ELR (cell line): ENCODE data around the gene COMMD7.

ENCODE experiments used
- DNase-seq: peaks from one replicate; pipeline ENCODE4 v3.0.0-alpha.2; 2015; ENCODE audit warnings: low read depth

Gene COMMD7

GRCh38 chr20:32743237-32744112, at the start of gene COMMD7:
Gene COMMD7, minus strand, starts transcription at chr20:32743467. Its CDS starts 76 bp downstream, at chr20:32743391.
- DNase-seq: peak; percentile 72

- DNase-seq: no peak
Measured at GRCh38 chr20:32792731-32793458, 49.6 kb upstream of the COMMD7 start.

DNA sequence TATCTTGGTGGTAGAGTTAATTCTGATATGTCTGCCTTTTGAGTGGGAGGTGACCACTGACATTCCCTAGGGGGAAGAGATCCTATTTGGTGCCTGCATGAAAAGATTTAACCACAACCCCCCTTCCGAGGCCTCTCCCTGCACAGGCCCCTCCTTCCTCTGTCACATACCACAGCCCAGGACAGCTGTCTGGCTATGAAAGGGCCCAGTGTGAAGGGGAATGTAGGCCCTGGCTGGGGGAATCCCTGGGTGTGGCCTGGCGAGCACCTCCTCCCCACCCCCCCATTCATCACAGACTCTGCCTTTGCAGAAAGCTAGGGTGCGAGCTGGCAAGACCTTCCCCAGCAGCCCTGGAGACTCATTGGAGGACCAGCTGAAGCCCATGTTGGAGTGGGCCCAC, 49.0 kb upstream of the COMMD7 start:
- DNase-seq: no peak

- no peak for DNase-seq
Measured at GRCh38 chr20:32790751-32791057, 47.4 kb upstream of the COMMD7 start.

- DNase-seq: peak; percentile 80
Measured at GRCh38 chr20:32789896-32790750, 46.9 kb upstream of the COMMD7 start.

GRCh38 chr20:32787168-32787567, 43.9 kb upstream of the COMMD7 start:
- DNase-seq: no peak

DNA sequence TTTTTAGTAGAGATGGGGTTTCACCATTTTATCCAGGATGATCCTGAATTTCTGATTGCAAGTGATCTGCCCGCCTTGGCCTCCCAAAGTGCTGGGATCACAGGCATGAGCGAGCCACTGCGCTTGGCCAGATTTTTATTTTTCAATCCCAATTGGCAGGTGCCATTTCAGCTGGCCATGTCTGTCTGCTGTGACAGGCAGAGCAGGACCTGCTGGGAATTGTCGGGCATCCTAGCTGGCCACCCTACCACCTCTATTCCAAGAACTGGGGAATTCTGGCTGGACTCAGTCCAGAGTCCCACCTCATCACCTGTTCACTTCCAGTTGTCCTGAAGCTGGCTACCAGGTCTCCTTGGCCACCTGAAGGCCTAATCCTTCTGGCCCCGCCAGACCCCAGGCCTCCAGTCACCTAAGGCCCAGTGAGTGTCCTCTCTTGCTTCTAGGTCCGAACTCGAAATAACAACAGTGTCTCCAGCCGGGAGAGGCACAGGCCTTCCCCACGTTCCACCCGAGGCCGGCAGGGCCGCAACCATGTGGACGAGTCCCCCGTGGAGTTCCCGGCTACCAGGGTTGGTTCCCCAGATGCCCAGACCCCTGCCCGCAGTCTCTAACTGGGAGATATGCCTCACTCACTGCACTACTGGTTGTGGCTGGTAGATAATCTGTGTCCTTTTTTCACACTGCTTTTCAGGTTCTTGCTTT, 42.9 kb upstream of the COMMD7 start:
- DNase-seq: no peak

- no peak for DNase-seq
Measured at GRCh38 chr20:32784369-32785080, 41.3 kb upstream of the COMMD7 start.

DNA sequence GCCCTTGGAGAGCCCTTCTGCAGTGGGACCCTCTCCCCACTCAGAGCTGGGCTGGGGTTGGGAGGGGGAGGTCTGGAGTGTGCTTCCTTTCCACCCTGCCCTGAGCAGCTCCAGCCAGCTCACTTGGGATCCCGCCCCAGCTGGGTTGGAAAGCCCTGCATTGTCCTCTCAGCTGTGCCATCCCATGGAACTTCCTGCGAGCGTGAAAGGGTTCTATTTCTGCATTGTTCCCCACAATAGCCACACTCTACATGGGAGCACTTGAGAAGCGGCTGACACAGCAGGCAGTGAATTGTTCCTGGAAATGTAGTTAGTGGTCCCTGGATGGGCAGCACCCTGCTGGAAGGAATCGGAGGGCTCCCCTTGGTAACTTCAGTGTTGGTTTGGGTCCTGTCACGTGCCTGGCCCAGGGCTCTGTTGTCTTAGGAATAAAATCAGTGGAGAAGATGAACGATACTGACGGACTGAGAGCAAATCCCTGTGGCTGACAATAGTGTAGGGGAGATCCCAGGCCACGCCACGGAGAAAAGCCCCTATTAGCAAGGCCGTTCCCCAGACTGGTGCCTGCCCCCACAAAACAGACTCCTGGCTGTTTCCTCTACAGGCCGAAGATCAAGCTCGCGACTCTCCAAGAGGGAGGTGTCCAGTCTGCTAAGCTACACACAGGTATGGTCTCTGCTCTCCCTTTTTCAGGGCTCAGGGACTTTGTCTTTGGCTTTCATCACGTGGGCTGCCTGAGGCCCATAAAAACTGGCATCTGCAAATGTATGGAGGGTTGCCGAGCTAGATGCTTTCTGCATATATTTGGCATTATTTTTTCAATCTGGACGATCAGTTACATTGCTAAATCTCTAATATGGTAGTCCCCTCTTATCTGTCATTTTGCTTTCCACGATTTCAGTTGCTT, 37.7 kb upstream of the COMMD7 start:
- no peak for DNase-seq

DNA sequence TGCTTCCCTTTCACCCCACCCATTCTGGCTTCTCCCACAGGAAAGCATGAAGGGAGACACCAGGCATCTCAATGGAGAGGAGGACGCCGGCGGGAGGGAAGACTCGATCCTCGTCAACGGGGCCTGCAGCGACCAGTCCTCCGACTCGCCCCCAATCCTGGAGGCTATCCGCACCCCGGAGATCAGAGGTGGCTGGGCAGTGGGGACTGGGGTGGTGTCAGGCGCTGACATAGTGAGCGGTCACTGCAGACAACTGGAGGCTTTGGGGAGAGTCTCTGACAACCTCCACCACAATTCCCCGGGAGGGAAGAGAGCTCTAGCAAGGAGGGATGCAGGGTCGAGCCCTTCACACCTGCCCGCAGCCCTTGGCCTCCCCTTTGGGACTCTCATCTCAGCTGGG, 37.0 kb upstream of the COMMD7 start:
- no peak for DNase-seq

- DNase-seq: no peak
Measured at GRCh38 chr20:32779500-32780211, 36.4 kb upstream of the COMMD7 start.

- no peak for DNase-seq
Measured at GRCh38 chr20:32777177-32777956, 34.1 kb upstream of the COMMD7 start.

GRCh38 chr20:32775336-32775991, 32.2 kb upstream of the COMMD7 start:
- no peak for DNase-seq

DNA sequence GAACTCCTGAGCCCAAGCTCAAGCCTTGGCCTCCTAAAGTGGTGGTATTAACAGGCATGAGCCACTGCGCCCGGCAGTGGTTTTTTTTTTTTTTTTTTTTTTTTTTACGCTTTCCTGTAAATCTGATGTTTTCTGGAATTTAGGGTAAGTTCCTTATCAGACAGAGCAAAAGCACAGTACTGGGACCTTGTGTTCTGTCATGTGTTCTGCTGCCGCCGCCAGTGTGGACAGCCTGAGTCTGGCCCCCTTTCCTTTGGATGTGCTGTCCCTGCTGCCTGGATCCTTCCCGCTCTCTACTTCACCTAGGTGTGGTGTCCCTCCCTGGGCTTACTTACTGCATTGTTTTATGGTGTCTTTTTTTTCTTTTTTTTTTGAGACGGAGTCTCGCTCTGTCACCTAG, 30.6 kb upstream of the COMMD7 start:
- DNase-seq: no peak

DNA sequence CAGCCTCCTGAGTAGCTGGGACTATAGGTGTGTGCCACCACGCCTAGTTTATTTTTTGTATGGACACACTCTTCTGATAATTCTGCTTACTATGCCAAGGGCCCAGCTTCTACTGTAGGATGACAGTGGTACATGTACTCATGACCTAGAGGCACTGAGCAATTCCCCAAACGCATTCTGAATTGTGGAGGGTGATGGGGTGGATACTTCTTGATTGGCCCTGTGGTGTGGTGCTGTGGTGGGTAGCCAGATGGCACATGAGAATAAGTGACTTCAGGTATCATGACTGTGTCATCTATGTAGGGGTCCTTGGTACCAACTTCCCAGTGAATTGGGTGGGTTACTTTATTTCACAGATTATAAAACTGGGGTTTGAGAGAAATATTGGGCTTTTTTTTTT, 30.0 kb upstream of the COMMD7 start:
- no peak for DNase-seq

- no peak for DNase-seq
Measured at GRCh38 chr20:32772046-32772445, 28.8 kb upstream of the COMMD7 start.

DNA sequence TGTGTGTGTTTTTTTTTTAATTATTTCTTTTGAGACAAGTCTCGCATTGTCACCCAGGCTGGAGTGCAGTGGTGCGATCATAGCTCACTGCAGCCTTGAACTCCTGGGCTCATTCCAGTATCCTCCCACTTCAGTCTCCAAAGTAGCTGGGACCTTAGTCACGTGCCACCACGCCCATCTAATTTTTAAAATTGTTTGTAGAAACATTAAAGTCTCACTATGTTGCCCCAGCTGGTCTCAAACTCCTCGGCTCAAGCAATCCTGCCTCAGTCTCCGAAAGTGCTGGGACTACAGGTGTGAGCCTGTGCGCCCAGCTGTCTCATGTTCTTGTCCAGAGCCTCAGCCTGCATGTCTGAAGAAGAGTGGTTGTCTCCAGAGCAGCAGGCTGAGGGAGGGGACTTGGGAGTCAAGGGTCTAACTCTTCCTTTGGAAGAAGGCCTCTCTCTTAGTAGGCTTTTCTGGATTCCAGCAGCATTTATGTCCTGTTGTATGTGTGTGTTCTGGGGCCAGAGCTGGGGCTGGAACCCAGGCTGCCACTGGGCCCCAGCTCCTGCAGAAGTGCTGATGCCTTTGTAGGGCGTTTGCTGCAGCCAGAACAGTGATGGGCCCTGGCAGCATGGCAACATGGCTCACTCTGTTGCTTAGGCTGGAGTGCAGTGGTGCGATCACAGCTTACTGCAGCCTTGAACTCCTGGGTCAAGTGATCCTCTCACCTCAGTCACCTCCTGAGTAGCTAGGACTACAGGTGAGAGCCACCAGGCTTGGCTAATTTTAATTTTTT, 24.3 kb upstream of the COMMD7 start:
- no peak for DNase-seq
